GM21737 (cell line): Measurements from ENCODE around the gene TBL1XR1.
A peak's percentile ranks its signal among the peaks of the same experiment; 100 is the strongest.
"Not testable (repeated sequence)": the region's sequence is repeated elsewhere in the genome, so short reads cannot be mapped to it uniquely, and the experiment has no call there.

Source experiments
- ATAC-seq: cut with Tn5 transposase; IDR thresholded peaks from one replicate; pipeline ENCODE4 v1.9.1; 2021; ENCODE audit warnings: mild to moderate bottlenecking, moderate library complexity; ENCODE audit not compliant: unreplicated experiment

Gene TBL1XR1

GRCh38 chr3:177185035-177185574 lies 12.2 kb downstream of the TBL1XR1 start:
- ATAC-seq: peak; percentile 31

GRCh38 chr3:177184602-177185001 lies 12.7 kb downstream of the TBL1XR1 start:
- peak; percentile 82 for ATAC-seq

- no peak for ATAC-seq
Measured at GRCh38 chr3:177182352-177182751, 14.9 kb downstream of the TBL1XR1 start.

- ATAC-seq: no peak
Measured at GRCh38 chr3:177181418-177181817, 15.9 kb downstream of the TBL1XR1 start.

- ATAC-seq: no peak
Measured at GRCh38 chr3:177180506-177180905, 16.8 kb downstream of the TBL1XR1 start.

GRCh38 chr3:177179281-177180067 lies 17.8 kb downstream of the TBL1XR1 start:
- ATAC-seq: no peak

- no peak for ATAC-seq
Measured at GRCh38 chr3:177177749-177178221, 19.5 kb downstream of the TBL1XR1 start.

- ATAC-seq: no peak
Measured at GRCh38 chr3:177174607-177175170, 22.6 kb downstream of the TBL1XR1 start.

- no peak for ATAC-seq
Measured at GRCh38 chr3:177169936-177170722, 27.2 kb downstream of the TBL1XR1 start.

GRCh38 chr3:177168431-177168830 lies 28.9 kb downstream of the TBL1XR1 start:
- no peak for ATAC-seq

GRCh38 chr3:177162742-177163141 lies 34.5 kb downstream of the TBL1XR1 start:
- no peak for ATAC-seq

GRCh38 chr3:177161603-177162002 lies 35.7 kb downstream of the TBL1XR1 start:
- ATAC-seq: not testable (repeated sequence)

- ATAC-seq: no peak
Measured at GRCh38 chr3:177158461-177158860, 38.8 kb downstream of the TBL1XR1 start.

- no peak for ATAC-seq
Measured at GRCh38 chr3:177157492-177157891, 39.8 kb downstream of the TBL1XR1 start.

GRCh38 chr3:177154733-177155132 lies 42.5 kb downstream of the TBL1XR1 start:
- no peak for ATAC-seq

- peak; percentile 66 for ATAC-seq
Measured at GRCh38 chr3:177150970-177151627, 46.2 kb downstream of the TBL1XR1 start.

GRCh38 chr3:177150218-177150916 lies 46.9 kb downstream of the TBL1XR1 start:
- ATAC-seq: peak; percentile 17

- ATAC-seq: no peak
Measured at GRCh38 chr3:177149106-177149505, 48.2 kb downstream of the TBL1XR1 start.

GRCh38 chr3:177147790-177148189 lies 49.5 kb downstream of the TBL1XR1 start:
- no peak for ATAC-seq

- ATAC-seq: no peak
Measured at GRCh38 chr3:177146646-177147045, 50.6 kb downstream of the TBL1XR1 start.
